Lung (tissue), 12 donors: ENCODE measurements around the gene POLR3K. TPM values are rescaled to one million over a fixed set of nuclear protein-coding genes. Genes with fewer than 3 reads are reported as not detected.

Experiments
- ATAC-seq: fragments of 200-7000 bp; cut with Tn5 transposase; one replicate; pipeline ENCODE4 v1.9.1; 2020; ENCODE audit warnings: moderate number of reproducible peaks; ENCODE audit not compliant: insufficient read depth, low FRiP score
- DNase-seq, 3 donors: peaks; one replicate each; pipeline ENCODE4 v3.0.0-alpha.2; 2013 to 2017
- H3K27ac ChIP-seq, 2 donors: one replicate each; pipeline ENCODE4 v1.5.1; 2013; ENCODE audit warnings: mild to moderate bottlenecking in 2 of 2, moderate library complexity in 2 of 2, control low read depth in 1 of 2, inconsistent platforms in 1 of 2, low read depth in 1 of 2, low read length in 1 of 2
- H3K27me3 ChIP-seq, 3 donors: one replicate each; pipeline ENCODE4 v1.5.1; 2013; ENCODE audit warnings: low read length in 2 of 3; ENCODE audit not compliant: control insufficient read depth in 3 of 3, insufficient read depth in 3 of 3
- H3K36me3 ChIP-seq, 4 donors: one replicate each; pipeline ENCODE4 v1.5.1; 2013; ENCODE audit warnings: low read length in 4 of 4, mild to moderate bottlenecking in 1 of 4, moderate library complexity in 1 of 4; ENCODE audit not compliant: control insufficient read depth in 4 of 4, insufficient read depth in 4 of 4
- H3K4me1 ChIP-seq, 5 donors: one replicate each; pipeline ENCODE4 v1.5.1; 2013; ENCODE audit warnings: low read length in 5 of 5, mild to moderate bottlenecking in 2 of 5, moderate library complexity in 1 of 5; ENCODE audit not compliant: control insufficient read depth in 5 of 5, insufficient read depth in 5 of 5
- H3K4me3 ChIP-seq: one replicate; pipeline ENCODE4 v1.5.1; 2013; ENCODE audit warnings: mild to moderate bottlenecking, control low read depth, moderate library complexity
- H3K9ac ChIP-seq, 2 donors: one replicate each; pipeline ENCODE4 v1.5.1; 2013; ENCODE audit warnings: low read length in 2 of 2, control low read depth in 1 of 2; ENCODE audit not compliant: insufficient read depth in 1 of 2
- H3K9me3 ChIP-seq, 4 donors: one replicate each; pipeline ENCODE4 v1.5.1; 2013; ENCODE audit warnings: low read length in 3 of 4, mild to moderate bottlenecking in 1 of 4, moderate library complexity in 1 of 4; ENCODE audit not compliant: control insufficient read depth in 4 of 4, insufficient read depth in 3 of 4
- CTCF ChIP-seq: IDR thresholded peaks from 2 replicates; pipeline ENCODE4 v1.5.1; 2012; ENCODE audit warnings: mild to moderate bottlenecking; ENCODE audit errors: control extremely low read depth, extremely low read depth
- WGBS, 2 donors: extraction: QIAGEN DNeasy Blood & Tissue Kit; methylation state at CpG; one replicate each; pipeline ENCODE4 v1.1.7; 2013; 5-methylcytosine and 5-hydroxymethylcytosine counted together
- polyA plus RNA-seq, 2 donors: library from polyadenylated mRNA; stranded (reverse); fragments of 200-250 nt; gene quantifications; one replicate each; pipeline ENCODE4 v1.2.1, GENCODE V29; 2013
- total RNA-seq, 2 donors: library from RNA; depleted of rRNA in 1 of 2; stranded (reverse); fragments of >200 nt in 1 of 2; gene quantifications; one replicate each; pipeline ENCODE4 v1.2.1, GENCODE V29; 2014 to 2021
- donor health status: control.
- donor health status: control.
- donor health status: Bipolar disorder and iron deficiency.
- donor health status: healthy.
- donor health status: DM: yes; HTN: yes; CAD: no.

POLR3K gene
- total and polyA plus RNA-seq, 4 donors: 4.8 to 15.7 (median 12.0) TPM

- no peaks in the 10 kb centered on the region for H3K27me3 ChIP-seq
- ATAC-seq (peak; percentile 69), DNase-seq (peak; percentile 72 to 82 (median 77))
- peaks cover 0 to 39% (median 11%) of the 10 kb centered on the region in 4 donors for H3K36me3 ChIP-seq
- WGBS, 2 donors: 18 to 21% methylated on average over 17 of the region's 17 CpGs
- H3K4me3 ChIP-seq: no peak overlapping the region
- TF ChIP-seq CTCF: peak; percentile 97
- no peaks in the 10 kb centered on the region for H3K9me3 ChIP-seq
- no peak overlapping the region for H3K9ac ChIP-seq
- peak overlapping the region in 1 of 2 donors; percentile 9 for H3K27ac ChIP-seq
- H3K4me1 ChIP-seq: peaks cover 0 to 26% (median 14%) of the 10 kb centered on the region in 5 donors
Observed at GRCh38 chr16:65745-66144, 12.3 kb upstream of the POLR3K start.

DNA sequence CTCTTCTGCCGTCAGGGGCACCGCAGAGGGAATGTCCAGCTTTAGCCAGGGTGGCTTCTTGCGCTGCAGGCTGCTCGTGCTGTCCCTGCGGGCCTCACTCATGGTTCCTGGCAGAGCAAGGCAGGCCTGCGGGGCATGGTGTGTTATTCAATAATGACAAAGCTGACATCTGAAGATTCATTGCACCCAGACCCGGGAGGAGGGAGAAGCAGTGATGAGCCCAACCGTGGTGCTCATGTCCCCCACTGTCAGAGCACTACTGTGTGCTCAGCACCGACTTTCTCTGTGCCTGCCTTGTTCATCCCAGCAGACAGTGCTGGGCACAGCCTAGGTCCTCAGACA lies 11.5 kb upstream of the POLR3K start:
- H3K27ac ChIP-seq: no peak overlapping the region
- DNase-seq: no peak
- H3K36me3 ChIP-seq: peaks cover 0 to 46% (median 18%) of the 10 kb centered on the region in 4 donors
- 85 to 93% methylated on average over 9 of the region's 9 CpGs for WGBS, 2 donors
- no peak overlapping the region for H3K9ac ChIP-seq
- no peaks in the 10 kb centered on the region for H3K27me3 ChIP-seq
- TF ChIP-seq CTCF: no peak
- no peaks in the 10 kb centered on the region for H3K9me3 ChIP-seq
- H3K4me3 ChIP-seq: no peak overlapping the region
- peaks cover 0 to 21% (median 11%) of the 10 kb centered on the region in 5 donors for H3K4me1 ChIP-seq
- no peak for ATAC-seq

DNA sequence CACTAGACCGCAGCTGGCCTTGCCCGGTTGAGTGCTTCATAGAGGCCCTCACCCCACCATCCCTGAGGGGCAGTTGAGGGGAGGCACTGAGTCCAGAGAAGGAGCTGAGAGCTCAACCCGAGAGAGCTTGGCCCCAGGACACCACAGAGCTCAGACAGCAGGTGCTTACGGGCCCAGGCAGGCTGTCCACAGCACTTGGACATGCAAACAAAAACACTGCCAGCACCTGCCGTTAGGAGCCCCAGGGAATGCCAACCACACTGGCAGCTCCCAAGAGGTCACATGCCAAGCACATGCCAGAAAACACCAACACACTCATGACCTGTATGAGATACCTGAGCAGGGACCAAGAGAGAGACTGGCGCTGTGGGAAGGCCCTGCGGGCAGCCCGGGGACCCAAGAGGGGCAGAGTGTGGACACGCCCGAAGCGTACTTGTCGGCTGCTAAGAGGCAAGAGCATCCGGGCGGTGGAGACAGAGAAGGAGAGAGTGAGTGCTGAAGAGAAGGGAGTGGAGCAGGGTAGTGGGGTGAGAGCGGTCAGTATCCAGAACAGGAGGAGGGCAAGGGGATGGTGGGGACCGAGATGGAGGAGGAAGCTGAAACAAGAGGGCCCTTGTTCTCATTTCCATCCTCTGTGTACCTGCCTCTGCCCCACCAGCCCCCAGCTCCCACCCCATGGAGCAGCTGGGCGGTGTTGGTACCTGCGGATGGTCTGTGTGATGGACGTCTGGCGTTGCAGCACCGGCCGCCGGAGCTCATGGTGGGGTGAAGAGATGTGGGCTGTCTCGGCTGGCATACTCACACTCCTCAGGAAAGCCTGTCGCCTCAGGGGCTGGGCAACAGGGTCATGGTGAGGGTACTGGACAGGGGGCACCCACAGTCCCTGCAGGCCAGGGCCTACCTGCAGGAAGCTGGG lies 10.8 kb upstream of the POLR3K start:
- DNase-seq: no peak
- Histone ChIP-seq H3K4me3 (no peak overlapping the region), H3K4me1 (peaks cover 0 to 21% (median 11%) of the 10 kb centered on the region in 5 donors), H3K27me3 (no peaks in the 10 kb centered on the region), H3K9ac (no peak overlapping the region), H3K9me3 (no peaks in the 10 kb centered on the region), H3K36me3 (peaks cover 0 to 53% (median 21%) of the 10 kb centered on the region in 4 donors), H3K27ac (no peak overlapping the region)
- no peak for ATAC-seq
- WGBS, 2 donors: 92% methylated on average over 25 of the region's 25 CpGs
- TF ChIP-seq CTCF: no peak
